ENCODE data around the gene PRICKLE2. TPM values are rescaled to one million over a fixed set of nuclear protein-coding genes. Genes with fewer than 3 reads are reported as not detected.
A peak's percentile ranks its signal among the peaks of the same experiment; 100 is the strongest.

The PRICKLE2 gene, protein sequence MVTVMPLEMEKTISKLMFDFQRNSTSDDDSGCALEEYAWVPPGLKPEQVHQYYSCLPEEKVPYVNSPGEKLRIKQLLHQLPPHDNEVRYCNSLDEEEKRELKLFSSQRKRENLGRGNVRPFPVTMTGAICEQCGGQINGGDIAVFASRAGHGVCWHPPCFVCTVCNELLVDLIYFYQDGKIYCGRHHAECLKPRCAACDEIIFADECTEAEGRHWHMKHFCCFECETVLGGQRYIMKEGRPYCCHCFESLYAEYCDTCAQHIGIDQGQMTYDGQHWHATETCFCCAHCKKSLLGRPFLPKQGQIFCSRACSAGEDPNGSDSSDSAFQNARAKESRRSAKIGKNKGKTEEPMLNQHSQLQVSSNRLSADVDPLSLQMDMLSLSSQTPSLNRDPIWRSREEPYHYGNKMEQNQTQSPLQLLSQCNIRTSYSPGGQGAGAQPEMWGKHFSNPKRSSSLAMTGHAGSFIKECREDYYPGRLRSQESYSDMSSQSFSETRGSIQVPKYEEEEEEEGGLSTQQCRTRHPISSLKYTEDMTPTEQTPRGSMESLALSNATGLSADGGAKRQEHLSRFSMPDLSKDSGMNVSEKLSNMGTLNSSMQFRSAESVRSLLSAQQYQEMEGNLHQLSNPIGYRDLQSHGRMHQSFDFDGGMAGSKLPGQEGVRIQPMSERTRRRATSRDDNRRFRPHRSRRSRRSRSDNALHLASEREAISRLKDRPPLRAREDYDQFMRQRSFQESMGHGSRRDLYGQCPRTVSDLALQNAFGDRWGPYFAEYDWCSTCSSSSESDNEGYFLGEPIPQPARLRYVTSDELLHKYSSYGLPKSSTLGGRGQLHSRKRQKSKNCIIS
- 3.3 TPM for polyA plus RNA-seq (2013, experiment 1 of 2)
- 4.4 TPM for polyA plus RNA-seq (2013, experiment 2 of 2)

DNA sequence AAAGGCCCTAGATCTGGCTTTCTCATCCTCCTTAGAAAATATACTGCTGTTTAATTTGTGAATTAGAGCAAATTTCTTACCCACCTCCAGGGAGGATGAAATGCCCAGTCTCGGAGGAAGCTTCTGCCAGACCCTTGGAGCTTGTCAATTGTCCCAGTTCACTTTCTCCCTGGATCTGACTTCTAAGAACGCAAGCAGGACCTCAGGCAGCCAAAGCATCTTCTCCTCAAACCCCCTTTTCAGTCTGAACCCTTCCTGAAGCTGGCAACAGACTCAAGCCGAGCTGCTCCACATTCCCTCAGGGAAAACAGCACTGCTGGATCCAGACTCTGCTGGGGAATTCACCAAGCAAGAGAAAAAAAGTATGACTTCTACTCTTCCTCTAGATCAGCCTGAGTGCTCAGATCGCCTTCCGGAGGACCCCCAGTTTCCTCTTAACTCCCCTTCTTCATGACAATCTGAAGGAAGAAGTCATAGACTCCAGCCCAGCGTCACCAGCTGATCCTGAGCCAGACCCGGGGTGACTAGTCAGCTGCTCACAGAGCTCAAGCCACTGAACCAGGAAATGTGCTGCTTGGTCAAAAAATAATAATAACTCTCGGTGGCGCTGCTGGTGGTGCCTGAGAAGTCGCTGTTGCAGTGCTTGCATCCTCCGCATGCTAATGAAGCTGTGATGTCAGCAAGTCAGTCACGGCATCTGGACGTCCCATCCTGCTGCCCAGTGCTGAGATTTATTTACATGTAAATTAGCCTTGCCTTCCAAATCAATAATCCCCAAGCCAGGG is at the start of gene PRICKLE2:
TSS of gene PRICKLE2 (minus strand) at position 641 of the 785 bp plus-strand sequence. CDS start 26,539 bp downstream, outside the sequence.
- Histone ChIP-seq H3K36me3 (ENCODE audit: insufficient read depth, low read length) (no peaks in the 10 kb centered on the region), H3K27me3 (ENCODE audit: insufficient read depth, low read length) (peaks cover 4% of the 10 kb centered on the region), H3K4me3 (ENCODE audit: low read length) (peak within 1 kb of the TSS; percentile 43), H3K4me1 (ENCODE audit: insufficient read depth, low read length) (peaks cover 55% of the 10 kb centered on the region), H3K9ac (ENCODE audit: low read depth, low read length) (peak within 1 kb of the TSS; percentile 9; the same call in 1 of the 2 replicates), H3K27ac (ENCODE audit: low read depth, low read length) (peak within 1 kb of the TSS; percentile 81), H3K9me3 (ENCODE audit: insufficient read depth, low read depth, low read length) (no peaks in the 10 kb centered on the region)
- WGBS, result 20% methylated on average over 13 of the region's 13 CpGs

DNA sequence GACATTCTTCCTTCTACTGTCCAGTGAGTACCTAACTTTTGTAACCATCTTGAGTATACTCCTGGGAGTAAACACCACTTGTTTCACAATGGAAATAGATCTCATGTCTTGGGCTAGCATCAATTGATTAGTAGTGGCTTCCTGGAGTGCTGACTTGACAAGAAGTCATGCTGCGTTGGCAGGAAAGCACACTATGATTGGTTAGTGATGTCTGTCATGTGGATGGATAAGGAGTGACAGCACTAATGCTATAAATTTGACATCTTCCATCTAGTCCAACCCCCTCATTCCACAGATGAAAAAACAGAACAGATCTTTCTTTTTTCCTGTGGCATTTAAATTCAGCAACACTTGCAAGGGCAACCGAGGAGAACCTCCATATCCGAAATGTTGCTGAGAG is 47.6 kb upstream of the PRICKLE2 start:
- WGBS, result 80% methylated on average over 3 of the region's 3 CpGs
- H3K27me3 ChIP-seq (ENCODE audit: insufficient read depth, low read length), result no peaks in the 10 kb centered on the region
- H3K9me3 ChIP-seq (ENCODE audit: insufficient read depth, low read depth, low read length), result peaks cover 9% of the 10 kb centered on the region; the same call in 1 of the 2 replicates

DNA sequence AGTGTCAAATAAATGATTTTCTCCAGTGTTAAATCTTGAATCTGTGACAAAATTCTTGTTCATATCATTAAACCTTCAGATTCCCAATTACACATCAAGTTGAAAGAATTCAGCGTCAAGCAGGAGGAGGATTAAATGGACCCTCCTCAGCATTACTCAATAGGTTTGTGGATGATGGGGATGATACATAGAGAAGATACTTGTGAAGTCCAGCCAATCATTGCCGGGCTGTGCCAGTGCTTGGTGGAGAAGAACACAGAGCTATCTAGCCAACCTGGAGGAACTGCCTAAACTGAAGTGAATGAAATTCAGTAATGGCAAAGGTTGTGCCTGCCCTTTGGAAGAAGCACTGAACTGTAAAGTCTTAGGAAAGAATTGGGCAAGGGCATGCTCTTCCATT is 47.0 kb upstream of the PRICKLE2 start:
- 98% methylated on average over 2 of the region's 2 CpGs for WGBS

More for the DNA sequence above, 47.6 kb upstream of the PRICKLE2 start:
- H3K4me1 ChIP-seq (ENCODE audit: insufficient read depth, low read length), result peaks cover 10% of the 10 kb centered on the region
- H3K4me3 ChIP-seq (ENCODE audit: low read length), result no peak overlapping the region
- no peaks in the 10 kb centered on the region for H3K36me3 ChIP-seq (ENCODE audit: insufficient read depth, low read length)
- no peak overlapping the region for H3K27ac ChIP-seq (ENCODE audit: low read depth, low read length)
- no peak overlapping the region for H3K9ac ChIP-seq (ENCODE audit: low read depth, low read length)

DNA sequence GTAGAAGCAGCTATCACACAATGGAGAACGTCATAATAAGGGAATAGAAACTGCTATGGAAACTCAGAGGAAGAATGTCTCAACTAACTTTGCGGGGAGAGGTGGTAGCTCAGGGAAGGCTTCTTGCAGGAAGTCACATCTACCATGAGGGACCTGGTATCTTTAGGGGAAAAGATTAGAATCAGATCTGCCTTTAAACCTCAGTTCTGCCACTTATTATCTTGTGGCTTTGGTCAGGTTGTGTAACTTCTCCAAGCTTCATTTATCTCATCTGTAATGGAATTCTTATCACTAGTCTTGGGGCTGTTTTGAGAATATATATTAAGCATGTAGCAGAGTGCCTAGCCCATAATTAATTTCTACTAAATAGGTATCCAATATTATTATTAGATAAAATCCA is 46.4 kb upstream of the PRICKLE2 start:
- Histone ChIP-seq H3K27ac (ENCODE audit: low read depth, low read length) (no peak overlapping the region), H3K4me3 (ENCODE audit: low read length) (no peak overlapping the region), H3K36me3 (ENCODE audit: insufficient read depth, low read length) (no peaks in the 10 kb centered on the region), H3K27me3 (ENCODE audit: insufficient read depth, low read length) (no peaks in the 10 kb centered on the region), H3K9me3 (ENCODE audit: insufficient read depth, low read depth, low read length) (peaks cover 9% of the 10 kb centered on the region; the same call in 1 of the 2 replicates), H3K9ac (ENCODE audit: low read depth, low read length) (no peak overlapping the region), H3K4me1 (ENCODE audit: insufficient read depth, low read length) (peaks cover 14% of the 10 kb centered on the region)
- WGBS, result 88% methylated on average over 2 of the region's 2 CpGs

More for the DNA sequence above, 47.0 kb upstream of the PRICKLE2 start:
- peaks cover 9% of the 10 kb centered on the region; the same call in 1 of the 2 replicates for H3K9me3 ChIP-seq (ENCODE audit: insufficient read depth, low read depth, low read length)
- no peaks in the 10 kb centered on the region for H3K27me3 ChIP-seq (ENCODE audit: insufficient read depth, low read length)
- H3K4me3 ChIP-seq (ENCODE audit: low read length), result no peak overlapping the region
- peaks cover 11% of the 10 kb centered on the region for H3K4me1 ChIP-seq (ENCODE audit: insufficient read depth, low read length)
- no peaks in the 10 kb centered on the region for H3K36me3 ChIP-seq (ENCODE audit: insufficient read depth, low read length)
- no peak overlapping the region for H3K27ac ChIP-seq (ENCODE audit: low read depth, low read length)
- no peak overlapping the region for H3K9ac ChIP-seq (ENCODE audit: low read depth, low read length)

DNA sequence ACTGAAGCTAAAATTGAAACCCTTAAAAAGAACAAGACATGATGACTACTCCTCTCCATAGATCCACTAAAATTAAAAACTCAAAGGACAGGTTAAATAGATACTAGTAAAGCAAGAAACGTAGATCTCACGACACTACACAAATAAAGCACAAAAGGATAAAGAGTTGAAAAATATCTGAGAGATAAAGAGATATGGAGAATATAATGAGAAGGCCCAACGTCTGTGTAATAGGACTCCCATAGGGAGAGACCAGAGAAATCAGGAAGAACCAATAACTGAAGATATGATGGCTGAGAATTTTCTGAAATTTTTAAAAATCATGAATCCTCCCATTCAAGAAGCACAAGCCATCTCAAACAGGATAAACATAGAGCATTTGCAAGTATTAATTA is 45.6 kb upstream of the PRICKLE2 start:
- no peaks in the 10 kb centered on the region for H3K36me3 ChIP-seq (ENCODE audit: insufficient read depth, low read length)
- H3K9me3 ChIP-seq (ENCODE audit: insufficient read depth, low read depth, low read length), result peaks cover 9% of the 10 kb centered on the region; the same call in 1 of the 2 replicates
- H3K4me3 ChIP-seq (ENCODE audit: low read length), result no peak overlapping the region
- WGBS, result 98% methylated on average over 3 of the region's 3 CpGs
- H3K9ac ChIP-seq (ENCODE audit: low read depth, low read length), result no peak overlapping the region
- no peak overlapping the region for H3K27ac ChIP-seq (ENCODE audit: low read depth, low read length)
- H3K4me1 ChIP-seq (ENCODE audit: insufficient read depth, low read length), result peaks cover 17% of the 10 kb centered on the region
- H3K27me3 ChIP-seq (ENCODE audit: insufficient read depth, low read length), result no peaks in the 10 kb centered on the region

DNA sequence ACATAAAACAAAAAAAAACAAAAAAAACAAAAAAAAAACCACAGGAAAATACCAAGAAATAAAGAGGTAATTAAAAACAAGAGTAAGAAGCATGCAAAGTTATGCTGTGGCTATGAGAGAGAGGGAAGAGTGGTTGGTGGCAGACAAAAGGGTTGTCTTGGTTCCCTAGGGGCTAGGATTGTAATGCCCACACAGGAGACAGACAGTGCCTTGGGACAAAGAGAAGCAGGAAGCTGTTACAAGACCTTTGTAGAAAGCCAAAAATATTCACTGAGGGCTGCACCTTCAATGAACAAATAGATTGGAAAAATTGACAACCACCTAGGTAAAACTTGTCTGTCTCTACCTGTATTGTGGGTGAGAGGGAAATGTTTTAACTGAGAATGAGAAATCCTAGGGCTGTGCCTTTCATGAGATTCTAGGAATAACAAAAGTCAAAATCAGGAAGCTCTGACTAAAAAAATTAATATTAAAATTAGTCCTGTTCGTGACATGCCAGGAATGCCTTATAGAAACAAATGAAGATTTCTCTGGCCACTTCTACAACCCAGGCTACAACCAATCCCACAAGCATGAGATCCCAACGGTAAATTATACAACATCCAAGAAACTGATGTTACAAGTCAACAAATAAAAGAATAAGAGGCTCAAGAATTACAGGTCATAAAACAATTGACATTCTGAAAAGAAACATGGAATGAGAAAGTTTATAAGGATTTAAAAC is 45.0 kb upstream of the PRICKLE2 start:
- Histone ChIP-seq H3K4me3 (ENCODE audit: low read length) (no peak overlapping the region), H3K36me3 (ENCODE audit: insufficient read depth, low read length) (no peaks in the 10 kb centered on the region), H3K27me3 (ENCODE audit: insufficient read depth, low read length) (no peaks in the 10 kb centered on the region), H3K9me3 (ENCODE audit: insufficient read depth, low read depth, low read length) (peaks cover 9% of the 10 kb centered on the region; the same call in 1 of the 2 replicates), H3K27ac (ENCODE audit: low read depth, low read length) (no peak overlapping the region), H3K9ac (ENCODE audit: low read depth, low read length) (0 out of 2 replicates have a peak overlapping the region, but pooled peaks have one; percentile 24), H3K4me1 (ENCODE audit: insufficient read depth, low read length) (peaks cover 23% of the 10 kb centered on the region)
- WGBS, result 100% methylated on average over 2 of the region's 2 CpGs

DNA sequence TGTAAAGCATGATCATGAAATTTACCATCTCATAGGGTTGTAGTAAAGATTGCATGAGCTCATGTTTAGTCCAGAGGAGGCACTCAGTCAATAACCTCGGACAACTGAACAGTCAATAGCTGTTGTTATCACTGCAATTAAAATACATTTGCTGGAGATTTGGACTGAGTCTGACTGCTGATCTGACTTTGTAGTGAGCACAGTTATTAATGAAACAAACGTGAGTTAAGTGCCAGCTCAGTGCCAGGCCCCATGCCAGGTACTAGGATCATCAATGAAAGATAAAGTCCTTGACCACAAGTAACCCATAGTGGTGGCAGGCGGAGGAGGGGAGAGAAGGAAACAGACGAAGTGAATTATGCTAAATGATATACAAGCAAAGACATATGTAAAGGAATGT is 43.7 kb upstream of the PRICKLE2 start:
- Histone ChIP-seq H3K27me3 (ENCODE audit: insufficient read depth, low read length) (no peaks in the 10 kb centered on the region), H3K4me3 (ENCODE audit: low read length) (no peak overlapping the region), H3K27ac (ENCODE audit: low read depth, low read length) (no peak overlapping the region), H3K9me3 (ENCODE audit: insufficient read depth, low read depth, low read length) (peaks cover 9% of the 10 kb centered on the region; the same call in 1 of the 2 replicates), H3K36me3 (ENCODE audit: insufficient read depth, low read length) (no peaks in the 10 kb centered on the region), H3K9ac (ENCODE audit: low read depth, low read length) (no peak overlapping the region), H3K4me1 (ENCODE audit: insufficient read depth, low read length) (peaks cover 25% of the 10 kb centered on the region)
- 94% methylated on average over 3 of the region's 4 CpGs for WGBS

DNA sequence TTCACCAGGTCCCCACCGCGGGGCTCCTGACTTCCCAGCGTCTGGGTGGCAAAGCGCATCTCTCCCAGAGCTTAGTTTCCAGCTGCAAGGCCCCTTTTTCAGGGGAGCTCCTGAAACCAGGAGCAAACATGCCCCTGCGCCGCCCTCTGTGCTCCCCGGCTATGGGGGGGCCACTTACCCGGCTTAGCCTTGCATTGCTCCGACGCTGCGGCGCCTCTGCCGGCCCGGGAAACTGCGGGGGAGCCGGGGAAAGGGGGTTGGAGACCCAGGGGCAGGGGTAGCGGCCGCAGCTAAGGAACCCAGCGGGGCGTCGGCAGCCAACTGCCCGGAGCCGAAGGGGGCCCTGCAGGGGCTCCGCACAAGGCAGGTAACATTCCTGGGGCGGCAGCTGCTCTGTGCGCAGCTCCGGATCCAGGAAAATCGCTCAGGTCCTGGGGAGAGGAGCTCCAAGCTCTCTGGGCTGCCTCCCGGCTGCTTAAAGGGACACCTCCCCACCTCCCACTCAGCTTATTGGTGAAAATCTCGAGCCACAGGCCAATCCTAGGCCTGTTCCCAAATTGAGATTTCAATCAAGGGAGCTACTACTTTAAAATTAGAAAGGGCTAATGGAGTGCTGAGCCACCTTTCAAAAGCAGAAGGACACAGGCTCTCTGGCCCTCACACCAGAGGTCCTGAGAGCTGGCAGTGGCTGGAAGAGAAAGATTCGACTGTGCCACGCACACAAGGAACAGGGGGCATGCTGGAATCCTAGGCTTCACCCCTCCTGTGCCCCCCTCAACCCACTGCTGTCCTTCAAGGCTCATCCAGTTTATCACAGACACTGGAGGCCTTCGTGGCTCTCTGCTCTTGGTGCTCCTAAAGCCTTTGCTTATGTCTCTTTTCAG is 42.7 kb upstream of the PRICKLE2 start:
- 8% methylated on average over 32 of the region's 33 CpGs for WGBS
- H3K36me3 ChIP-seq (ENCODE audit: insufficient read depth, low read length), result no peaks in the 10 kb centered on the region
- peak overlapping the region; percentile 64 for H3K4me3 ChIP-seq (ENCODE audit: low read length)
- peak overlapping the region; percentile 65 for H3K9ac ChIP-seq (ENCODE audit: low read depth, low read length)
- no peaks in the 10 kb centered on the region for H3K27me3 ChIP-seq (ENCODE audit: insufficient read depth, low read length)
- H3K27ac ChIP-seq (ENCODE audit: low read depth, low read length), result peak overlapping the region; percentile 67
- H3K4me1 ChIP-seq (ENCODE audit: insufficient read depth, low read length), result peaks cover 25% of the 10 kb centered on the region
- H3K9me3 ChIP-seq (ENCODE audit: insufficient read depth, low read depth, low read length), result peaks cover 9% of the 10 kb centered on the region; the same call in 1 of the 2 replicates

DNA sequence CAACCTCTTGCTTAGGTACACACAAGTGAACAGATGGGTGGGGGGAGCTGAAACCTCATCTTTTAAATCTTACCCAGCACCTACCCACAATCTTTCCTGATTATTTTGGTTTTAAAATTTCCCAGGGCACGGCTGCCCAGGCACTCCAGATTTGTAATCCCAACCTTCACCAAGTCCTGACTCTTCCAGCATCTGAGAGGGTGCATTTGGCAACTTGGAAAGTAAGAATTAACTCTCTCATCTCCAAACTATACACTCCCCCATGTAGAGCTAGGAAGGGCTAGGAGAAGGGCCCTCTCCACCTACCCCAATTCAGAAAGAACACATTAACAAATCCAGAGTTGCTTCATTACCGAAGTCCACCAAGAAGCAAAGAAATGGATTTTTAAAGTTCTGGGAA is 41.7 kb upstream of the PRICKLE2 start:
- WGBS, result 69% methylated on average over 2 of the region's 2 CpGs
- Histone ChIP-seq H3K9ac (ENCODE audit: low read depth, low read length) (no peak overlapping the region), H3K4me3 (ENCODE audit: low read length) (peak overlapping the region; percentile 64), H3K27ac (ENCODE audit: low read depth, low read length) (no peak overlapping the region), H3K36me3 (ENCODE audit: insufficient read depth, low read length) (no peaks in the 10 kb centered on the region), H3K4me1 (ENCODE audit: insufficient read depth, low read length) (peaks cover 25% of the 10 kb centered on the region), H3K9me3 (ENCODE audit: insufficient read depth, low read depth, low read length) (peaks cover 9% of the 10 kb centered on the region; the same call in 1 of the 2 replicates), H3K27me3 (ENCODE audit: insufficient read depth, low read length) (no peaks in the 10 kb centered on the region)

Measured in HUES64 (cell line).